T-helper 22 cell (primary cell): ENCODE measurements around the gene CEACAM4.

Experiments
- DNase-seq: peaks from one replicate; pipeline ENCODE4 v3.0.0-alpha.2; 2020; ENCODE audit warnings: low read depth

The CEACAM4 gene

DNA sequence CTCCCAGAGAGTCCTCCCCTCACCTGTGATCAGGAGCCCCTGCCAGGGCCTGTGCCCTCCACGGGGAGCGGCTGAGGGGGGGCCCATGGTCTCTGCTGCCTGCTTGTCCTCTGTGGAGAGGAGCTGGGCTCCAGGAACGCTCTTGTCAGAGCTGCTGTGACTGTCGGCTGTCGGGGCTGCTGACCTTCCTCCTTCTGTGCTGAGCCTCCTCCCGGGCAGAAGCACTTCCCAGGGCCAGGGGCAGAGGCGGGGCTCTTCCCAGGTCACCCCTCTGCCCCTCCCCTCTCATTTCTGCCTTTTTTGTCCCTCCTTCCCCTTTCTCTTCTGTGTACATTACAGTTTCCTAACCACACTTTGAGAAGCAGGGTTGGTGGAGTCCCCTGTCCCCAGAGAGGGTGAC, at the start of gene CEACAM4:
CEACAM4 (minus strand) TSS at position 198 of the 400 bp plus-strand sequence; CDS start at position 87, 111 bp downstream.
- no peak for DNase-seq

DNA sequence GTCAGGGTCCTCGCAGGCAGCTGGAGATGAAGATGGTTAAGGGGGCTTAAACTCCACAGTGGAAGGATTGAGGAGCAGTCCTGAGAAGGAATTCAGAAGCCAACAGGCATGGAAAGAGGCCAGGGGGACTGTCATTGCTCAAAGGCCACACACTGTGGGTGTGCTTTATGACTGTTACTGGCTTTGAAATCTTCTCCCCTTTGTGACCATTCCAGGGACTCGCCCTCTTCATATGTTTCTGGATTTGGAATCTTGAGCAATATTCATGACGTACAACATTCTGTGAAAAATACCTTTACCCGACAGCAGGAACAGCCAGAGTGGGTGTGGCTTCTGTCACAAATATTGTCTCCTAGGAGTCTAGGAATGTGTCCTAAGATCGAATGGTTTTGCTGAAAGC, 44.6 kb upstream of the CEACAM4 start:
- no peak for DNase-seq

DNA sequence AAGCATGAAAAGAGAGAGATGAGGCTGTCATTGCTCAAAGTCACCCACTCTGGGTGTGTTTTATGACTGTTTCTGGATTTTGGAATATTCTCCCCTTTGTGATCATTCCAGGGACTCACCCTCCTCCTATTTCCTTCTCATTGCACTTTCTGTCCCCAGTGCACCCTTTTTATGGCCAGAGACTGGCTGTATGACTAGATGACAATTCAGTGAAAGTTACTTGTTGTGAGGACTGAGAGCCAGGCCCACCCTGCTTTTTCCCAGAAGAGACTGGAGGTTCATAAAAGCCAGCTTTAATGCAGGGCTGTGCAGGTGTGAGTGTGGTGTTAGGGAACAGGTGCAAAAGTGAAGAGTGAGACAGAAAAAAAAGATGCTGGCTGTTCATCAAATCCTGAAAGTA, 43.9 kb upstream of the CEACAM4 start:
- DNase-seq = no peak

DNA sequence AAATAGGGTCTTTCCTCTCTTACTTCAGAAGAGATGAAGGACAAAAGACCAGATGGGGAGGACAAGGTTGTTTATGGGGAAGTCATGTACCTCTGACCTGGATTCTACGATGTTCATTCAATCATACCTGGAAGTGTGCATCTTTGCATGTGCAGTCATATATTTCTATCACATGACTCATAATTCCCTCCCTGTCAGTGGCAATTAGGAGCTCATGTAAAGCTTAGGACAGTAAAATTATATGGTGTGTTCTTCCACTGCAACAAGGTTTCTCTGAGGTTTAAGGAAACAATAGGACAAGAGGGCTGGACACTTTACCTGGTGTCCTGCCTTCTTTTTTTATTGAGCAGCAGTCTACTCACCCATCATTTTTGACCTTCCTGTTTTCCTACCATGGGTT, 41.4 kb upstream of the CEACAM4 start:
- no peak for DNase-seq

DNA sequence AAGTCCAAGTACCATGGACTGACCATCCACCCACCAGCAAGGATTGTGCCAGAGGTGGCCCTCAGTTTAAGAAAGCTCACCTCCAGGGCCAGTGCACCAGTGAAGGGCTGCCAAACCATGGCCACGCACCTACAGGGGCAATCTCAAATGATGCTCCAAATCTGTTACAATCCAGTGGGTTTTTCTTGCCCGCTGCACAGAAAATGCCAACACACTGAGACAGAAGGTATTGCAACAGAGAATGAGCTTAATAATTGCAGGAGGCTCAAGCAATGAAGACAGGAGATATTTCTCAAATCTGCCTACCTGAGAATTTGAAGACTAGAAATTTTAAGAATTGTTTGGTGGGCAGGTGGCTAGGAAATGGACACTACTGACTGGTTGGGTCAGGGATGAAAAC, 39.2 kb upstream of the CEACAM4 start:
- no peak for DNase-seq

DNA sequence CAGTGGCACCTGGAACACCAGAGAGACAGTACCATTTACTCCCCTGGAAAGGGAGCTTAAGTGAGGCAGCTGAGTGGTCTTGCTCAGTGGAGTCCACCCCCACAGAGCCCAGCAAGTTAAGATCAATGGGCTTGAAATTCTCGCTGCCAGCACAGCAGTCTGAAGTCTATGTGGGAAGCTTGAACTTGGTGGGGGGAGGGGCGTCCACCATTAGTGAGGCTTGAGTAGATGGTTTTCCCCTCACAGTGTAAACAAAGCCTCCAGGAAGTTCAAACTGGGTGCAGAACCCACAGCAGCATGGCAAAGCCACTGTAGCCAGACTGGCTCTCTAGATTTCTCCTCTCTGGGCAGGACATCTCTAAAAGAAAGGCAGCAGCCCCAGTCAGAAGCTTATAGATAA, 30.3 kb upstream of the CEACAM4 start:
- DNase-seq = no peak

DNA sequence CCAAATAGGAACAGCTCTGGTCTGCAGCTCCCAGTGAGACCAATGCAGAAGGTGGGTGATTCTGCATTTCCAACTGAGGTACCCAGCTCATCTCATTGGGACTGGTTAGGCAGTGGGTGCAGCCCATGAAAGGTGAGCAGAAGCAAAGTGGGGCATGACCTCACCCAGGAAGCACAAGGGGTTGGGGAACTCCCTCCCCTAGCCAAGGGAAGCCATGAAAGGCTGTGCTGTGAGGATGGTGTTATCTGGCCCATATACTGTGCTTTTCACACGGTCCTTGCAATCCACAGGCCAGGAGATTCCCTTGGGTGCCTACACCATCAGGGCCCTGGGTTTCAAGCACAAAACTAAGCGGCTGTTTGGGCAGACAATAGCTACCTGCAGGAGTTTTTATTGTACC, 29.9 kb upstream of the CEACAM4 start:
- DNase-seq = peak; percentile 44

DNA sequence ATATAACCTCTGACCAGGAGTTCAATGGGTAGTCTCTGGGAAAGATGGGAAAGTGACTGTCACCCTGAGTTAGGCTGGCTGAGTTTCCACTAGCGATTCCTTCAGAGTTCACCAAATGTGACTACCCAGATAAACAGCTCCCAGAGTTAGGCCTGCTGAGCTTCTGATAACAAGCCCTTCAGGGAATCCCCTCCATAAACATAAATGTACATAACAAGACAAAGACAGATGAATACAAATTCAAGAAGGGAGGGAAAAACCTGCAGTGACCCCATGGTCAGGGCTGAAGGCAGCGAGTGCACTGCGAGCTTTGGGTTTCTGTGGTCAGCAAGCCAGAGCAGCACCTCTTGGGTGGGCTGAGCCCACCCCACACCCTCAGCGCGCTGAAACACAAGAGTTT, 25.4 kb upstream of the CEACAM4 start:
- no peak for DNase-seq

DNA sequence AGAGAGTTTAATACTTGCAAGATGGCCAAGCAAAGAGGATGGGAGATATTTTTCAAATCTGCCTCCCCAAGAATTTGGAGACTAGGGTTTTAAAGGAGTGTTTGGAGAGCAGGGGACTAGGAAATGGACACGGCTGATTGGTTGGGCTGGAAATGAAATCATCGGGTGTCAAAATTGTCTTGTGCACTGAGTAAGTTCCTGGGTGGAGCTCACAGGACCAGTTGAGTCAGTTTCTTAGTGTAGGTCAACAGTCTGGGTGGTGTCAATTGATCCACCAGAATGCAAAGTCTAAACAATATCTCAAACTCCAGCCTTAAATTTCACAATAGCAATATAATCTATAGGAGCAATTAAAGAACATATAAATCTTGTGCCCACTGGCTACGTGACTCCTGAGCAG, 23.0 kb upstream of the CEACAM4 start:
- no peak for DNase-seq

DNA sequence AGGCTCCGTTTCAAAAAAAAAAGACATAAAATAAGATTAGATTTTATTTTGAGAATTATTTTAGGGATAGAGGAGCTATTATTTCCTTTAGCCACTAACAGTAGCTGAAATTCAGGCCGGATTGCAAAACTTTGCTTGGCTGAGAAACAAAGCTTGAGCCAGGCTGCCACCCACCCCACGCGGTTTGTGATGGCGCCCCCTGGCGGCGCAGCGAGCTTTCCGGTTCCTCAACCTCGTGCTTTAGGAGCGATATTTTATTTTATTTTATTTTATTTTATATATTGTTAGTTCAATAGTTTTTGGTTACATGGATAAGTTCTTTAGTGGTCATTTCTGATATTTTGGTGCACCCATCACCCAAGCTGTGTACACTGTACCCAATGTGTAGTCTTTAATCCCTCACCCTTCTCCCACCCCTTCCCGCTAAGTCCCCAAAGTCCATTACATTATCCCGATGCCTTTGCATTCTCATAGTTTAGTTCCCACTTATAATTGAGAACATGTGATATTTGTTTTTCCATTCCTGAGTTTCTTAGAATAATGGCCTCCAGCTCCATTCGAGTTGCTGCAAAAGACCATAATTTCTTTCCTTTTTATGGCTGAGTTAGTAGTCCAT, 19.8 kb upstream of the CEACAM4 start:
- no peak for DNase-seq

DNA sequence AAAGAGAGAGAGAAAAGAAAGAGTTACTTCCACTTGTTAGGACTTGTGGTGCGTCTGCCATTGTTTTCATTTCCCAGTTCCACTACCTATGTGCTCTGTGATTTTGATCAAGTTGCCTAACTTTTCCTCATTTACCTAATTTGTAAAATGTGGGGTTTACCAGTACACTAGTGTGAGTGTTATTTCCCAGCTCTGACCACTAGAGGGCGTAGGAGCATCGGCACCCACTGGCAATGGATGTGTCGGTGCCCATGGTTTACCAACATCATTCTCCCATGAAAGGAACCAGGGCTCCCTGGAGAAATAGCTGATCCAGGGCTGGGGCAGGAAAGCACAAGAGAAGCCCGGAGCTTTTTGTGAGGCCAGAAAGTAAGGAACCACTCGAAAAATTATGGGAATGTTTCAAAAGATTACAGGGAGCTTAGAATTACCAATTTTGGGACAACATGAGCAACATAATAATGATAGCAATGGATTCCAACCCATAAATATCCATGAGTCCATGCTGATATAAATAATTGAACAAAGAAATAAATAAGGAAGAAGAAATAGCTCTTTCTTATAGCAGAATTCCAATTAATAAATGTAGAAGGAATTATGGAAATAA, 15.1 kb upstream of the CEACAM4 start:
- peak; percentile 36 for DNase-seq

DNA sequence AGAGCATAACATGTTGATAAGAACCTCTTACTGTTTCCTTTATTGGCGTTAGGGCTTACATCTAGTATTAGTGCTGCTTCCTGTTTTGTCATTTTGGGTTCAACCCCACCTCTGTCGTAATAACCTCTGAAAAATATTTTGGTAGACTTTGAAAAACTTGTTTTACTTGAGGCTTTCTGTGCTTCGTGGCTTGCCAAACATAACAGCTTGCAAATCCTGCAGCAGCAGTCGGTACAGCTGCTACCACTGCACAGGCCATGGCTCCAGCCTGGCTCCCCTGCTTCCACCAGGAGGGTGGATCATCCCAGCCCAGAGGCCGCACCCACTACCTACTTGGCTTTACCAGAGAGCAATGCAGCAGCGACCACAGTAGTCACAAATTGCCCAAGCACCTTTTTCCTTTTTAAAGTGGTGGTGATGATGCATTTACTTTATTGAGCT, 11.8 kb upstream of the CEACAM4 start:
- no peak for DNase-seq

DNA sequence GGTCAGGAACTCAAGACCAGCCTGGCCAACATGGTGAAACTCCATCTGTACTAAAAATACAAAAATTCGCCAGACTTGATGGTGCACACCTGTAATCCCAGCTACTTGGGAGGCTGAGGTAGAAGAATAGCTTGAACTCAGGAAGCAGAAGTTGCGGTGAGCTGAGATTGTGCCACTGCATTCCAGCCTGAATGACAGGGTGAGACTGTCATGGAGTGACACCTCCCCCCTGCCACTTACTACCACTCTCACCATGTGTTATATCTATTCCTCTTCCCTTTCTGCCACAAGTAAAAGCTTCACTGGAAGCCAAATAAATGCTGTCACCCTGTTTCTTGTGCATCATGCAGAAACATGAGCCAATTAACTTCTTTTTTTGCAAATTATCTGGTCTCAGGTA, 10.6 kb upstream of the CEACAM4 start:
- no peak for DNase-seq

DNA sequence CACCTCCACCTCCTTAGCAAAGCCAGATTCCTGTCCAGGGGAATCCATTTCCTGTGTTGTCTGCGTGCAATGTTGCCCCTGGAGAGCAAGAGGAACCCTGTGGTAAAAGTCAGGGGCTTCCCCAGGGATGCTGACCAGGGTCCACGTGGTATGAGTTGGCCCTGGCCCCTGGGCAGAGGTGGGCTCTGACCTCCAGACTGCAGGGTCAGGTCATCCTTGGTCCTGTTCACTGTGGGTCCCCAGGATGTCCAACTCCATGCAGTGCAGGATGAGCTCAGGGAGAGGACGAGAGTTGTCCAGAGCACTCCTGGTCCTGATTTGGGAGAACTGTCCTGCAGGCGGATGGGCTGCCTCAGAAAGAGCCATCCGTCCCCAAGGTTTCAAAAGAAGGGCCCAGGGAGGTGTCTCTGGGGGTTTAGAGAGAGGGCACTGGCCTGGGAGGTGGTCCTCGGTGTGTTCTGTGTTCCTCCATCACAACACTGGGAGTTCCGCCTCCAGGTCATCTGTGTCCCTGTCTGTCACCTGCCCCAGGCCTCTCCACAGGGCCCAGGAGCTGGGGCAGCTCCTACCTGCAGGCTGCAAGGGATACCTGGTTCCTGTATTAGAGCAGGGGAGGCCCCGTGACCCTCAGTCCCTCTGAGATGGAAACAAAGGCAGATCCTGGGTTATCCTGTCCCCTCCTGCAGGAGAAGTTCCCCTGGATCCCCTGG, 1.2 kb upstream of the CEACAM4 start:
- DNase-seq = no peak

DNA sequence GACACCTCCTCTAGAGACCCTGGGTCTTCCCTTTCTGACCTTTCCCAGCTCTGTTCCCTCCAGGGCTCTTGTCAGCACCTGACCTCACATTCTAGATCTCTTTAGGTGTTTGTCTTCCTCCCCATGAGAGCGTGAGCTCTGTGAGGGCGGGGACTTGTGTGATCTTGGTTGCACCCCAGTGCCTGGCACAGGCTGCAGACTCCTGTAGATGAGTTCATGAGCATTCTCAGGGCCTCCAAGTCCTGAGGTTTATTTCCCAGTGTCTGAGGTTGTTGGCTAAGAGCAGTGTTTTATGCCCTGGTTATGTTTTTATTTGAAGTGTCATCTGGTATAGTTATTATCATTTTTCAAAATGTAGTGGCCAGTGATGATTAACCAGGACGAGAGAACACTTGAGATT, 596 bp downstream of the CEACAM4 start:
- no peak for DNase-seq

DNA sequence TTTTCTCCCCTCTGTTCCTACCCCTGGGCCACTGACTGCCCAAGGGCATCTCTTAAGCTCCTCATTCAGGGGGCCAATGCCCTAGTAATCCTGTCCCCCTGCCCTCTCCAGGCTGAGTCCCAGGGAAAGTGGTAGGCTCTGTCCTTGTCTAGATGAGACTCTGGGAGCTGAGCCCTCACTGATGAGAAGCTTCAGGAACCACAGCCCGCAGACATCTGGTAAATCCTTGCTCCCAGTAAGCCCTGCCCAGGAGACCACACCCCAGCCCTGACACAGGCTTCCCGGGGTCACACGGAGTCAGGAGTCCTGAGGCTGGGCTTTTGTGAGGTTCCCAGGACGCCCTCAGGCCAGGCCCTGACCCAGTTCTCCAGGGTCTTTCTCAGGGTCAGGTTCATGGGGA, 1.9 kb downstream of the CEACAM4 start:
- no peak for DNase-seq

DNA sequence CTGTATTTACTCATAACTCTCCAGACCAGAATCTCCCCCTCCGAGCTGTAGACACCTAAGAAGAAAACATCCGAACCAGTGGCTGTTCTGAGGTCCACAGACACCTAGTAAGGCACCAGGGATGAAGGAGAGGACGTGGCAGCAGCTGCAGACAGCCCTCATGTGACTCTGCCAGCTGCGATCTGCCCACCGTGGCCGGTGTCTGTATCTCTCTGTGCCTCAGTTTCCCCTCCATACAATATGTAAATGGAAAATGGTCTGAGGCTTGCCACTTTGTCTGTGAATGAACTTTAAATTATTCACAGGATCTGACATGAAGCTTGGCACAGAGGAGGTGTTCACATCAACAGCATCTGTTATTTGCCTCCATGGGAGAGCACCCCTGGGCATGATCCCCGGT, 2.4 kb downstream of the CEACAM4 start:
- no peak for DNase-seq

DNA sequence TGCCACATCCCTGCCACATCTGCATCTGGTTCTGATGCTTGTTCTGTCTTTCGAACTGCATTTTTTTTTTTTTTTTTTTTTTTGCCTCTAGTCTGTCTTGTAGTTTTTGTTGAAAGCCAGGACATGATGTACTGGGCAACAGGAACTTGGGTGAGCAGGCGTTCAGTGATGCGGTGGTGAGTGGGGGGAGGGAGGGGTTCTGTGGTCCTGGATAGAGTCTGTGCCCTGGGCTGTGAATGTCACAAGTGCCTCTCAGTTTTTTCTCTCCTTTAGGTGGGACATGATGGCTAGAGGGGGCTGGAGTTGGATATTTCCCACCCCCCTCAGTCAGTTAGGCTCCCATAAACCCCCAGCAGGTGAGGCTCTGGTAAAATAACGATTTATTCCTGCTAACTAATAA, 3.5 kb downstream of the CEACAM4 start:
- DNase-seq = no peak

DNA sequence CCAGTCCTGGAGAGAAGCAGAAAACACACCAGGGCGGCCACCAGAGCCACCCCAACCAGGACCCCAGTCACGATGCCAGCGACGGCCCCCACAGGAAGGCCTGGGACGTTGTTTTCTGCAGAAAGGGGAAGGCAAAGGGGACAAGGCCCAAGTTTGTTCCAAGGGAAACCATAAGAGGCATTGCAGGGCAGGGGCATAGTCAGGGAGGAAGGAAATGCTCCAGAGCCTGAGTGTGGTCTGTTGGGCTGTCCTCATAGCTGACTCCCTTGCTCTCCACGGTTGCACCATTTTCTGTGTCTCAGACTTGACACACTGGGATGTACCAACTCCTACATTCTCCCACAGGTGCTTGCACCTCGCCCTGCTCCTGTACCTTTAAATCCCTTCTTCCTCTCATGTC, 5.2 kb downstream of the CEACAM4 start:
- DNase-seq = no peak

DNA sequence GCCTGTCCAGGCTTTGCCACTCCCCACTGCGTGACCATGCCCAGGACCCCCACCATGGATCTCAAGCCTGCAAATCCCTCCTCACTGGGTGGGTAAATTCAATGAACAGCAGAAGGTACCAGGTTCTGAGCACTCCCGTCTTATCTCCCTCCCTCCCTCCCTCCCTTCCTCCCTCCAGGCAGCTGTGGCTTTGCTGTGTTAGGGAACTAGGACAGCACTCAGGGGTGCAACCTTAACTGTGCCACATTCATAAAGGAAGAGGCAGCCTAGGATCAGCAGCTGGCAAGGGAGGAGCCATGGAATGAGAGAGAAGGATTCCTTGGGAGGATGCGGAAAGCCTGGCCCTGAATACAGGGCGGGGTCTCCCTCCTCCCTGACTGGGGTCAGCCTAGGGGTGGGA, 5.6 kb downstream of the CEACAM4 start:
- DNase-seq = no peak

DNA sequence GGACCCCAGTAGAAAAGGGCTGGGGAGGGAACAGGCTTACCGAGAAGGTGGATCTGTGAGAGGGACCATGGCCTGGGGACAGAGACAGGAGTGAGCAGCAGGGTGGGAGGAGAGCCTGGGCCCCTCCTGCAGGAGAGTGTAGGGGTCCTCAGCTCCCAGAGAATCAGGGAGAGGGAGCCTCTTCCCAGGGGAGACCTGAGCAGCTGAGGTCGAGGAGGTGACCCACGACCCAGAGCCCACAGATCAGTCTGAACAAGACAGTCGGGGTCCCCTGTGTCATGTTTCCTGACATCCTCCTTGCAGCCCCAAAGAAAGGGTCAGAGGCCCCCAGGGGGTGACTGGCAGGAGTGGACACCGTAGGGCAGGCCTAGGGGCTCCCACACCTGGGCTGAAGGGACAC, 6.7 kb downstream of the CEACAM4 start:
- DNase-seq = no peak

DNA sequence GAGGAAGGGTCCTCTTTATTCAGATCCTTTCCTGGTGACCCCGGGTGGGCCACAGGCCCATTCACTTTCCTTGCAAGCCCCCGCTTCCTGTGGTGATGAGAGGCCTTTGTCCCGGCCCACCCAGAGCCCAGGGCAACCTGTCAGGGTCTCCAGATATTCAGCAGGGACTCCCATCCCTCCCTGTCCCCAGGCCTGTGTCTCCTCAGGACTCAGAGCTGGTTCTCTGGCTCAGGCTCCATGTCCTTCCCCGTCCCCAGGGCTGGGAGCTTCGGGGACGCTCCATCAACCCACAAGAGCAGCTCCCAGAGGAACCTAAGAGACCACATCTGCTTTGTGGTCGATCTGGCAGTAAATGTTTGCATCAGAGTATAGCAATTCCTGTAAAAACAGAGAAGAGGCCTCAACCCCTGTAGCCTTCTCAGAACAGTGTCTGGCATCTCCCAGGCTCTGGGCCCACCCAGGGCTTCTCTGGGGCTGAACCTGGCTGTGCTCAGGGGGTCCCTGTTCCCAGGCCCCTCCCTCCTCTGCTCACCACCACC, 7.8 kb downstream of the CEACAM4 start:
- DNase-seq = no peak

DNA sequence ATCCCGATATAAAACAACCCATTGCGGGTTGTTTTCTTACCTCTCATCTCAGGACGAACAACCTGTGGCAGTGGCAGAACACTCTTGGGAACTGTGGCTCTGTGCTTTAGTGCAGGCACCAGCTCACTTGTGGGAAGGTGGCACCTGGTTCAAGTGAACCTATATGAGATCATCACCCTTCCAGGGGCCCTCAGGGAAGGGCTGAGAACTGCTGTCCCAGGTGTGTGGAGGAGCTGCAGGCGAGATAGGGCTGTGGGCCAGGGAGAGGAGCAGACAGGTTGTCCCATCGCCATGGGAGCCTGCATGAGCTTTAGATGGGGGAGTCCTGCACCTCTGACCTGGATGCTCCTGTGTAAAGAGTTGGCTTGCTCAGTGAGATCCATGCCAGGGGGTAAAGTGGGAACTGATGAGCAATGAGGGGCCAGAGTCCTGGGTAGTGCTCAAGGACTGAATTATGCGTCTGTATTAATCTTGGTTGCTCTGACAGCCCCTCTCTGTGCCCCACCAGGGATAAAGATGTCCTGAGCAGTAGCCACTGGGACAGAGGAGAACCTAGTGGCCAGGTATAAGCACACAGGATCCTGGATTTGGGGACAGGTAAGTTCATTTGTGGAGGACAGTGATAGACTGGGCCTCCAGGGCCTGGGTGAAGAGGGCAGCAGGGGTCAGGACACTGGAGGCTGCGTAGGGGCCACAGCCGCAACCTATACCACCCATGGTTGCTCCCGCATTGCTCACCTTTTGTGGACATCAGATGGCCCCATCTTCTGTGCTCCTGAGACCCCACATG, 8.7 kb downstream of the CEACAM4 start:
- DNase-seq = no peak
